H9 (cell line): ENCODE results near the gene NFS1. TPM values are rescaled to one million over a fixed set of nuclear protein-coding genes. Genes with fewer than 3 reads are reported as not detected.
A peak's percentile ranks its signal among the peaks of the same experiment; 100 is the strongest.

Experiments
- DNase-seq: peaks from one replicate; pipeline ENCODE4 v3.0.0-alpha.2; 2017
- H2AFZ ChIP-seq: one replicate; pipeline ENCODE4 v1.6.1; 2013; ENCODE audit warnings: mild to moderate bottlenecking, low read length, control low read depth, moderate library complexity
- H2AK5ac ChIP-seq: 2 replicates; pipeline ENCODE4 v1.6.1; 2013; ENCODE audit warnings: low read length, control low read depth, mixed read lengths; ENCODE audit not compliant: insufficient read length
- H2BK120ac ChIP-seq: one replicate; pipeline ENCODE4 v1.6.1; 2013; ENCODE audit warnings: low read depth, mild to moderate bottlenecking, low read length, control low read depth, inconsistent platforms; ENCODE audit not compliant: poor library complexity, severe bottlenecking
- H2BK12ac ChIP-seq: 2 replicates; pipeline ENCODE4 v1.6.1; 2013; ENCODE audit warnings: low read length, control low read depth, mixed read lengths, low read depth; ENCODE audit not compliant: insufficient read length
- H2BK15ac ChIP-seq: 2 replicates; pipeline ENCODE4 v1.6.1; 2013; ENCODE audit warnings: low read depth, low read length, control low read depth
- H2BK20ac ChIP-seq: one replicate; pipeline ENCODE4 v1.6.1; 2013; ENCODE audit warnings: low read depth, mild to moderate bottlenecking, low read length, control low read depth, inconsistent platforms; ENCODE audit not compliant: poor library complexity, severe bottlenecking
- H2BK5ac ChIP-seq: 2 replicates; pipeline ENCODE4 v1.6.1; 2013; ENCODE audit warnings: low read length, control low read depth, mixed read lengths; ENCODE audit not compliant: insufficient read length
- H3K14ac ChIP-seq: 2 replicates; pipeline ENCODE4 v1.6.1; 2013; ENCODE audit warnings: low read length, control low read depth; ENCODE audit not compliant: insufficient read depth
- H3K18ac ChIP-seq: 2 replicates; pipeline ENCODE4 v1.6.1; 2013; ENCODE audit warnings: low read depth, mild to moderate bottlenecking, mixed read lengths, low read length, control low read depth; ENCODE audit not compliant: insufficient read length
- H3K23ac ChIP-seq: 2 replicates; pipeline ENCODE4 v1.6.1; 2013; ENCODE audit warnings: low read length, control low read depth, mixed read lengths, low read depth; ENCODE audit not compliant: insufficient read length
- H3K23me2 ChIP-seq: 2 replicates; pipeline ENCODE4 v1.6.1; 2013; ENCODE audit warnings: low read depth, mild to moderate bottlenecking, mixed read lengths, low read length, control low read depth; ENCODE audit not compliant: insufficient read length, poor library complexity, severe bottlenecking
- H3K27ac ChIP-seq: 2 replicates; pipeline ENCODE4 v1.5.1; 2013; ENCODE audit warnings: low read length, control low read depth, mixed read lengths, low read depth; ENCODE audit not compliant: insufficient read length
- H3K27me3 ChIP-seq: 2 replicates; pipeline ENCODE4 v1.6.1; 2013; ENCODE audit warnings: low read length, control low read depth, inconsistent platforms; ENCODE audit not compliant: insufficient read depth
- H3K4ac ChIP-seq: 2 replicates; pipeline ENCODE4 v1.6.1; 2013; ENCODE audit warnings: low read depth, mild to moderate bottlenecking, control low read depth, inconsistent platforms, low read length, moderate library complexity
- H3K4me1 ChIP-seq: 2 replicates; pipeline ENCODE4 v1.6.1; 2013; ENCODE audit warnings: low read length, control low read depth, inconsistent platforms; ENCODE audit not compliant: insufficient read depth
- H3K4me2 ChIP-seq: 2 replicates; pipeline ENCODE4 v1.6.1; 2013; ENCODE audit warnings: low read length, control low read depth, mixed read lengths; ENCODE audit not compliant: insufficient read length, insufficient read depth
- H3K56ac ChIP-seq: 2 replicates; pipeline ENCODE4 v1.6.1; 2013; ENCODE audit warnings: low read depth, mild to moderate bottlenecking, mixed read lengths, low read length, control low read depth; ENCODE audit not compliant: insufficient read length
- H3K79me1 ChIP-seq: 2 replicates; pipeline ENCODE4 v1.6.1; 2013; ENCODE audit warnings: low read depth, mild to moderate bottlenecking, moderate library complexity, low read length, control low read depth, inconsistent platforms; ENCODE audit not compliant: insufficient read depth, poor library complexity, severe bottlenecking
- H3K79me2 ChIP-seq: 2 replicates; pipeline ENCODE4 v1.6.1; 2013; ENCODE audit warnings: low read length, control low read depth, inconsistent platforms; ENCODE audit not compliant: insufficient read depth
- H3K9ac ChIP-seq: 2 replicates; pipeline ENCODE4 v1.6.1; 2013; ENCODE audit warnings: low read length, control low read depth, mixed read lengths; ENCODE audit not compliant: insufficient read length; ENCODE audit errors: extremely low read depth
- H3K9me3 ChIP-seq: one replicate; pipeline ENCODE4 v1.6.1; 2013; ENCODE audit warnings: low read depth, low read length, inconsistent platforms; ENCODE audit not compliant: control insufficient read depth
- H3T11ph ChIP-seq: one replicate; pipeline ENCODE4 v1.6.1; 2013; ENCODE audit warnings: mild to moderate bottlenecking, low read length, control low read depth, inconsistent platforms
- H4K20me1 ChIP-seq: one replicate; pipeline ENCODE4 v1.6.1; 2013; ENCODE audit not compliant: control insufficient read depth, insufficient read length, insufficient read depth
- H4K5ac ChIP-seq: 2 replicates; pipeline ENCODE4 v1.6.1; 2013; ENCODE audit warnings: low read depth, mild to moderate bottlenecking, mixed read lengths, low read length, control low read depth; ENCODE audit not compliant: insufficient read length
- H4K8ac ChIP-seq: replicated peaks from 2 replicates; pipeline ENCODE4 v1.6.1; 2013; ENCODE audit warnings: low read length, control low read depth, mixed read lengths, low read depth; ENCODE audit not compliant: insufficient read length
- H4K91ac ChIP-seq: 2 replicates; pipeline ENCODE4 v1.6.1; 2013; ENCODE audit warnings: low read depth, mild to moderate bottlenecking, moderate library complexity, mixed read lengths, low read length, control low read depth; ENCODE audit not compliant: insufficient read length
- H3K27ac Mint-ChIP-seq, 3 experiments: 2 replicates in 2 of 3; 3 replicates in 1 of 3; pipeline ENCODE4 v1.8.0; 2020 to 2021; ENCODE audit warnings: mixed read lengths in 3 of 3, mild to moderate bottlenecking in 1 of 3, moderate library complexity in 1 of 3
- H3K27me3 Mint-ChIP-seq: 2 replicates; pipeline ENCODE4 v1.8.0; 2021; ENCODE audit warnings: low read depth, mild to moderate bottlenecking, moderate library complexity, mixed read lengths
- H3K36me3 Mint-ChIP-seq, 3 experiments: 2 replicates in 2 of 3; 3 replicates in 1 of 3; pipeline ENCODE4 v1.8.0; 2020 to 2021; ENCODE audit warnings: low read depth in 3 of 3, mixed read lengths in 3 of 3; ENCODE audit not compliant: insufficient read depth in 1 of 3
- H3K4me1 Mint-ChIP-seq, 2 experiments: 2 replicates each; pipeline ENCODE4 v1.8.0; 2020; ENCODE audit warnings: mixed read lengths in 2 of 2
- H3K4me3 Mint-ChIP-seq, 2 experiments: 2 replicates in 1 of 2; 3 replicates in 1 of 2; pipeline ENCODE4 v1.8.0; 2020 to 2021; ENCODE audit warnings: mild to moderate bottlenecking in 2 of 2, mixed read lengths in 2 of 2, moderate library complexity in 1 of 2
- H3K9me3 Mint-ChIP-seq, 2 experiments: 2 replicates in 1 of 2; 3 replicates in 1 of 2; pipeline ENCODE4 v1.8.0; 2020; ENCODE audit warnings: mild to moderate bottlenecking in 2 of 2, mixed read lengths in 2 of 2, moderate library complexity in 1 of 2
- CTCF ChIP-seq: fragments of 200-600 bp; sonication (generic); conservative IDR thresholded peaks from 3 replicates; pipeline ENCODE4 v1.8.0; 2021; ENCODE audit warnings: antibody characterized with exemption, mild to moderate bottlenecking
- WGBS: extraction: QIAGEN DNeasy Blood & Tissue Kit; methylation state at CpG from one replicate; pipeline ENCODE4 v1.1.7; 2013; ENCODE audit warnings: missing lambda C conversion rate, low lambda C conversion rate, mixed read lengths; ENCODE audit not compliant: insufficient read length; ENCODE audit errors: extremely low coverage; 5-methylcytosine and 5-hydroxymethylcytosine counted together
- total RNA-seq: library from RNA; stranded (reverse); gene quantifications from 2 replicates; pipeline ENCODE4 v1.2.1, GENCODE V29; 2021

NFS1 gene
- total RNA-seq, 1 experiment from 2014 or later, result 26.6 TPM

GRCh38 chr20:35732644-35732982 lies 33.5 kb upstream of the NFS1 start:
- no peak overlapping the region for H3K23ac ChIP-seq
- H3K23me2 ChIP-seq, result no peaks in the 10 kb centered on the region
- Mint-ChIP-seq H3K4me3 (0 out of 5 replicates have a peak overlapping the region, but pooled peaks of 1 of the 2 experiments have one; percentile 17), H3K36me3 (peaks cover 52 to 96% (median 93%) of the 10 kb centered on the region in 3 experiments), H3K27me3 (no peaks in the 10 kb centered on the region; the same call in 1 of the 2 replicates), H3K4me1 (peaks cover 5% of the 10 kb centered on the region in 2 experiments; a peak in 3 of 4 replicates), H3K27ac (no peak overlapping the region; a peak in 1 of 7 replicates), H3K9me3 (no peaks in the 10 kb centered on the region)
- H3K4ac ChIP-seq, result no peak overlapping the region
- no peak overlapping the region for H3T11ph ChIP-seq
- H2AFZ ChIP-seq, result no peak overlapping the region
- no peak overlapping the region for H2BK5ac ChIP-seq
- no CpG with 5 or more reads among the region's 1 CpG for WGBS
- no peak overlapping the region for H2BK20ac ChIP-seq
- no peaks in the 10 kb centered on the region for H4K20me1 ChIP-seq
- H3K4me2 ChIP-seq, result no peak overlapping the region
- H4K8ac ChIP-seq, result no peak overlapping the region
- H3K9ac ChIP-seq, result no peak overlapping the region
- no peak overlapping the region for H3K14ac ChIP-seq
- no peak for DNase-seq
- H2BK120ac ChIP-seq, result no peak overlapping the region
- no peak overlapping the region for H3K56ac ChIP-seq
- H3K4me1 ChIP-seq, result no peaks in the 10 kb centered on the region
- no peaks in the 10 kb centered on the region for H3K9me3 ChIP-seq
- H3K27me3 ChIP-seq, result no peaks in the 10 kb centered on the region
- H3K79me1 ChIP-seq, result peaks cover 7% of the 10 kb centered on the region
- H3K27ac ChIP-seq, result no peak overlapping the region
- H4K5ac ChIP-seq, result no peak overlapping the region
- no peak overlapping the region for H2BK12ac ChIP-seq
- no peak for TF ChIP-seq CTCF
- no peak overlapping the region for H4K91ac ChIP-seq
- H3K18ac ChIP-seq, result no peak overlapping the region
- H2BK15ac ChIP-seq, result no peak overlapping the region
- H3K79me2 ChIP-seq, result peaks cover 16% of the 10 kb centered on the region; the same call in 1 of the 2 replicates
- H2AK5ac ChIP-seq, result no peak overlapping the region
